ENCODE data around the gene NMT1. TPM values are rescaled to one million over a fixed set of nuclear protein-coding genes. Genes with fewer than 3 reads are reported as not detected.

Gene NMT1
- total and polyA plus RNA-seq, 2 of the 13 experiments (the other 11 are each of a cell fraction or from before 2014, with no cell fraction given): 75.7 to 142 TPM

GRCh38 chr17:45132572-45133463 is 71.7 kb downstream of the NMT1 start (continued):
- TF ChIP-seq ZNF510 (CRISPR knock-in tag; IDR thresholded peaks at IDR 0.05; ENCODE audit: low read depth) (peak; percentile 90; the same call in 1 of the 2 replicates), BORCS8-MEF2B (CRISPR knock-in tag; IDR thresholded peaks at IDR 0.05) (no peak), TARDBP (CRISPR knock-in tag; IDR thresholded peaks at IDR 0.05) (peak; percentile 24; the same call in 1 of the 2 replicates), KAT8 (CRISPR knock-in tag; IDR thresholded peaks at IDR 0.05) (peak; percentile 63), RBFOX2 (IDR thresholded peaks at IDR 0.05; ENCODE audit: low read depth, low read length) (peak; percentile 74), CSRNP2 (CRISPR knock-in tag; conservative IDR thresholded peaks at IDR 0.05; ENCODE audit: low read depth) (peak; percentile 40; the same call in 1 of the 2 replicates), TRIM24 (CRISPR knock-in tag; IDR thresholded peaks at IDR 0.05) (0 out of 2 replicates have a peak, but pooled peaks have one; percentile 54), TOE1 (CRISPR knock-in tag; IDR thresholded peaks at IDR 0.05) (no peak), KAT7 (CRISPR knock-in tag; IDR thresholded peaks at IDR 0.05; ENCODE audit: borderline replicate concordance) (no peak), CEBPB (IDR thresholded peaks at IDR 0.05; ENCODE audit: borderline replicate concordance, low read depth, low read length) (no peak), ZNF362 (CRISPR knock-in tag; IDR thresholded peaks at IDR 0.05; ENCODE audit: borderline replicate concordance) (peak; percentile 59; the same call in 1 of the 2 replicates), SKIL (CRISPR knock-in tag; IDR thresholded peaks at IDR 0.05; ENCODE audit: borderline replicate concordance) (peak; percentile 46; the same call in 1 of the 2 replicates), HNRNPUL1 (IDR thresholded peaks at IDR 0.05; ENCODE audit: low read depth, low read length) (no peak), ZNF329 (CRISPR knock-in tag; IDR thresholded peaks at IDR 0.05; ENCODE audit: low read depth) (peak; percentile 79; the same call in 1 of the 2 replicates), YY1 (IDR thresholded peaks at IDR 0.05; ENCODE audit: insufficient read depth, insufficient replicate concordance, low read depth, low read length) (no peak), SNAI1 (CRISPR knock-in tag; IDR thresholded peaks at IDR 0.05; ENCODE audit: borderline replicate concordance) (peak; percentile 61; the same call in 1 of the 2 replicates), ZNF558 (CRISPR knock-in tag; IDR thresholded peaks at IDR 0.05; ENCODE audit: borderline replicate concordance) (no peak), FIP1L1 (IDR thresholded peaks at IDR 0.05; ENCODE audit: borderline replicate concordance, insufficient read depth, low read depth, low read length) (0 out of 2 replicates have a peak, but pooled peaks have one; percentile 39), KDM5B (CRISPR knock-in tag; IDR thresholded peaks at IDR 0.05; ENCODE audit: borderline replicate concordance) (peak; percentile 59; the same call in 1 of the 2 replicates), ATF7-NPFF (CRISPR knock-in tag; IDR thresholded peaks at IDR 0.05; ENCODE audit: low read depth) (peak; percentile 82), PATZ1 (CRISPR knock-in tag; IDR thresholded peaks at IDR 0.05) (peak; percentile 69; the same call in 1 of the 2 replicates)

All from HepG2 (cell line).